Activated CD8-positive, alpha-beta memory T cell treated with anti-CD3 and anti-CD28 coated beads, Interleukin-2, amount 10 ng/mL, durations not matched to agents 7 days and 5 days (primary cell): ENCODE measurements around the gene RPL38. TPM values are rescaled to one million over a fixed set of nuclear protein-coding genes. Genes with fewer than 3 reads are reported as not detected.

Experiments used
- ATAC-seq: fragments of 150-1000 bp; cut with Tn5 transposase; one replicate; pipeline ENCODE4 v1.10.0; 2021; ENCODE audit warnings: moderate library complexity
- CTCF ChIA-PET: fragments of 350-600 bp; sonication (Branson Sonifier 250); formaldehyde crosslinking; loops from one replicate; lab custom pipeline; 2021; ENCODE audit warnings: antibody characterized with exemption; lab: Charles Lee
- DNase-seq: peaks from one replicate; pipeline ENCODE4 v3.0.0-alpha.2; 2020
- H3K27ac Mint-ChIP-seq: one replicate; pipeline ENCODE4 v1.8.0; 2021; ENCODE audit warnings: mild to moderate bottlenecking, mixed read lengths
- H3K27me3 Mint-ChIP-seq: one replicate; pipeline ENCODE4 v1.8.0; 2021; ENCODE audit warnings: mixed read lengths
- H3K36me3 Mint-ChIP-seq: one replicate; pipeline ENCODE4 v1.8.0; 2021; ENCODE audit warnings: mild to moderate bottlenecking, mixed read lengths
- H3K4me1 Mint-ChIP-seq: one replicate; pipeline ENCODE4 v1.8.0; 2021; ENCODE audit warnings: mixed read lengths
- H3K4me3 Mint-ChIP-seq: one replicate; pipeline ENCODE4 v1.8.0; 2021; ENCODE audit warnings: mild to moderate bottlenecking, moderate library complexity, mixed read lengths
- H3K9me3 Mint-ChIP-seq: one replicate; pipeline ENCODE4 v1.8.0; 2022; ENCODE audit warnings: low read depth, mixed read lengths
- total RNA-seq, 2 experiments: library from RNA; stranded (reverse); gene quantifications; one replicate each; pipeline ENCODE4 v1.2.3, GENCODE V29; 2021

RPL38 gene
- total RNA-seq, 2 experiments from 2014 or later, result 921 to 988 TPM

DNA sequence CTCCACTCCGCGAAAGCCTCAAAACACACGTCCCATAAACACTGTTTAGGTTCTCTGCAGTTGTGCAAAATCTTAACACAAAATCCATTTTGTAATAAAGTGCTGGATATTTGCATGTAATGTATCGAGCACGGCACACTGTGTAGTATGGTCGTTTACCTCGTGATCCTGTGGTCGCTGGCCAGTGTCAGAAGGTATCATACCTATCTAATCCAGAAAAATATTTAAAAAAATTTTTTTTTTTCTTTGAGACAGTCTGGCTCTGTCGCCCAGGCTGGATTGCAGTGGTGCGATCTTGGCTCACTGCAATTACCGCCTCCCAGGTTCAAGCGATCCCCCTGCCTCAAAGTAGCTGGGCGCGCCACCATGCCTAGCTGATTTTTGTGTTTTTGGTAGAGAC is 996 bp downstream of the RPL38 start:
- Mint-ChIP-seq H3K27me3 (peaks cover 18% of the 10 kb centered on the region), H3K27ac (peak overlapping the region; percentile 97), H3K4me3 (peak overlapping the region; percentile 97), H3K36me3 (peaks cover 39% of the 10 kb centered on the region), H3K9me3 (no peaks in the 10 kb centered on the region), H3K4me1 (peaks cover 45% of the 10 kb centered on the region)
- no peak for ATAC-seq
- no peak for DNase-seq
- CTCF ChIA-PET, result interaction anchor here (1.0 to 2.0 kb wide), 6 partner anchors 9 to 252 kb away, joined by 3 to 20 read pairs (median 6); partner anchors contain the start of gene TTYH2

GRCh38 chr17:74205274-74205673 is 1.8 kb downstream of the RPL38 start:
- Mint-ChIP-seq H3K9me3 (no peaks in the 10 kb centered on the region), H3K4me1 (peaks cover 47% of the 10 kb centered on the region)
- CTCF ChIA-PET, result interaction anchor here (1.0 kb wide), 1 partner anchor 100 kb away, joined by 4 read pairs; no protein-coding TSS in a partner anchor

GRCh38 chr17:74206332-74206818 is 2.9 kb downstream of the RPL38 start:
- DNase-seq, result no peak
- H3K27me3 Mint-ChIP-seq, result peaks cover 10% of the 10 kb centered on the region
- H3K4me1 Mint-ChIP-seq, result peaks cover 51% of the 10 kb centered on the region
- no peak for ATAC-seq
- H3K36me3 Mint-ChIP-seq, result peaks cover 48% of the 10 kb centered on the region
- peak overlapping the region; percentile 1 for H3K4me3 Mint-ChIP-seq
- H3K9me3 Mint-ChIP-seq, result no peaks in the 10 kb centered on the region
- peak overlapping the region; percentile 9 for H3K27ac Mint-ChIP-seq
- CTCF ChIA-PET, result interaction anchor here (0.7 kb wide), 1 partner anchor 15 kb away, joined by 3 read pairs; no protein-coding TSS in a partner anchor

More at GRCh38 chr17:74205274-74205673, 1.8 kb downstream of the RPL38 start:
- DNase-seq (no peak), ATAC-seq (no peak)
- Mint-ChIP-seq H3K27me3 (peaks cover 14% of the 10 kb centered on the region), H3K36me3 (peaks cover 44% of the 10 kb centered on the region), H3K4me3 (peak overlapping the region; percentile 97), H3K27ac (peak overlapping the region; percentile 65)

DNA sequence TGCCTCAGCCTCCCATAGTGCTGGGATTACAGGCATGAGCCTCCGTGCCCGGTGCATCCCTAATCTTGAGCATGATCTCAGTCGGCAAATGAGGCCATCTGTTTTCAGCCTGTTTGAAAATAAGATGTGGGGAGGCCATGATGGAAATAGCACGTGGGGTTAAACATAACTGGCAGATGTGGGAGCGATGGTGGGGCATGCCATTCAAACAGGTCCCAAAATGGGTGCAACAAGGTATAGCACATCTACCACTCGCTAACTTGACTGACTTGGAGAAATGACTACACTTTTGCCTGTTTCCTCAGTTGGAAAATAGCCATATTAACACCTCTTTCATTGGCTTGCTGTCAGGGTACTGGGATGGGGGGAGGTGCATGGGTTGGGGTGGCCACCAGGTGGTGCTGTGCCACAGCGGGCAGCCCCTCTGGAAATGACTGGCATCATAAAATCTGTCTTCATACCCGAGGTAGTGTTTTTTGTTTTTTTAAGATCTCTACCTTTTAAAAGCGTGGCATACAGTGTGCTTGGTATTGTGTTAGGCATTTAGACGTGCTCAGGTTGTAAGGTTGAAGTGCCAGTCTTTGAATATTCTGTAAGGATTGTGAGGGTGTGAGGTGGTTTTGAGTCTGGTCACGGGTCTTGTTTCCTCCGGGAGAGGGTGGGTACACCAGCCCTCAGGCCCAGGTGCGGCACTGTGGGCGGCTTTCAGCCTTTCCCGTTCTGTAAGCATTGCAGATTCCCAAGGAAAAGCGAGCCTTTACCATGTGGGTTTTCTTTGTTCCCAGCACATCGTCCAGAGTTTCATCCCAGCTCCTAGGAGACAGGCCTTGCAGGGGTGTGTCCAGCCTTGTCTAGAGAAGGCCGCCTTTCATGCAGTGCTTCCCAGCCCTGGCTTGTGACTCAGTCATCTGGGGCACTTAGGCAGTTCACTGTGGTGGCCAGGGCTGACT is 7.0 kb downstream of the RPL38 start:
- DNase-seq, result peak; percentile 85
- Mint-ChIP-seq H3K27ac (peak overlapping the region; percentile 77), H3K36me3 (peaks cover 36% of the 10 kb centered on the region), H3K4me3 (no peak overlapping the region), H3K4me1 (peaks cover 69% of the 10 kb centered on the region), H3K27me3 (no peaks in the 10 kb centered on the region), H3K9me3 (no peaks in the 10 kb centered on the region)
- CTCF ChIA-PET, result interaction anchor here (0.9 to 2.8 kb wide), 10 partner anchors 11 to 152 kb away, joined by 3 to 8 read pairs (median 3); partner anchors contain the start of gene BTBD17
- peak; percentile 41 for ATAC-seq

DNA sequence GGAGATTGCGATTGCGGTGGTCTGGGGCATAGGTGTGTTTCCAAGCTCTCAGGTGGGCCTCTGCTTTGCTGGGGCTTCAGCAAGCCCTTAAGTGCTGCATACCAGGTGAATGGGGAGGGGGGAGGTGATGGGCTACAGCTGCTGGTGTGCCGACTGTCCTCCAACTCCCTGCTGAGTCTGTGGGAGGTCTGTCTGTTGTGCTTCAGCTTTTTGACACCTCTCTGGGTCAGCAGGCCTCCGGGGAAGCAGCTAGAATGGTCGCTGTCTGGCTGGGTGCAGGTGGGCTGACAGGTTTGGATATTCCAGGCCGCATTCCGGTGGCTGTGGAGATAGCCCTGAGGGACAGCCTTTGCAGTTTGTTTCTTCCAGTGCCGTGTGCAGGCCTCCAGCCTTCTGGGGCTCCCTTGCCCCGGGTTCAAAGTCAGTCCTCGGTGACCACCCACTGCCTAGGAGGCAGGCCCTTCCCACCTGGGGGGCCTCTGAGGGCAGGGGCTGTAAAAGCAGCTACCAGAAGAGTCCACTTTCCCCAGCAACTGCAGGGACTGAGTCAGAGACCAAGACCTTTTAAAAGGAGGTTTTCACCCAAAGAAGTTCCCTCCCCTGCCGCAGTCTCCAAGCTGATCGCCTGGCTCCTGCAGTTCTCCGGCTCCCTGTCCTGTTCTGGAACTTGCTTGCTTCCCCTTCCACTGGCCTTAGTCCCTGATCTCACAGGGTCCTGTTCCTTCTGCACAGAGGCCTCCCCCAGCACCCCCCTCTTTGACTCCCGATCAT is 7.8 kb downstream of the RPL38 start:
- ATAC-seq (no peak), DNase-seq (no peak)
- peak overlapping the region; percentile 42 for H3K27ac Mint-ChIP-seq
- peak overlapping the region; percentile 78 for H3K4me3 Mint-ChIP-seq
- H3K9me3 Mint-ChIP-seq, result no peaks in the 10 kb centered on the region
- peaks cover 71% of the 10 kb centered on the region for H3K4me1 Mint-ChIP-seq
- no peaks in the 10 kb centered on the region for H3K27me3 Mint-ChIP-seq
- peaks cover 32% of the 10 kb centered on the region for H3K36me3 Mint-ChIP-seq
- CTCF ChIA-PET, result interaction anchor here (0.7 to 3.5 kb wide), 9 partner anchors 8 to 142 kb away, joined by 3 to 20 read pairs (median 4); partner anchors contain the start of gene RPL38

- peak overlapping the region; percentile 76 for H3K27ac Mint-ChIP-seq
- ATAC-seq, result no peak
- peak overlapping the region; percentile 78 for H3K4me3 Mint-ChIP-seq
- peaks cover 69% of the 10 kb centered on the region for H3K4me1 Mint-ChIP-seq
- no peak for DNase-seq
- H3K27me3 Mint-ChIP-seq, result no peaks in the 10 kb centered on the region
- peaks cover 30% of the 10 kb centered on the region for H3K36me3 Mint-ChIP-seq
- CTCF ChIA-PET, result interaction anchor here (0.7 to 3.5 kb wide), 6 partner anchors 8 to 141 kb away, joined by 3 to 20 read pairs (median 6); partner anchors contain the start of gene RPL38
- no peaks in the 10 kb centered on the region for H3K9me3 Mint-ChIP-seq
Observed at GRCh38 chr17:74211912-74212208, 8.4 kb downstream of the RPL38 start.

DNA sequence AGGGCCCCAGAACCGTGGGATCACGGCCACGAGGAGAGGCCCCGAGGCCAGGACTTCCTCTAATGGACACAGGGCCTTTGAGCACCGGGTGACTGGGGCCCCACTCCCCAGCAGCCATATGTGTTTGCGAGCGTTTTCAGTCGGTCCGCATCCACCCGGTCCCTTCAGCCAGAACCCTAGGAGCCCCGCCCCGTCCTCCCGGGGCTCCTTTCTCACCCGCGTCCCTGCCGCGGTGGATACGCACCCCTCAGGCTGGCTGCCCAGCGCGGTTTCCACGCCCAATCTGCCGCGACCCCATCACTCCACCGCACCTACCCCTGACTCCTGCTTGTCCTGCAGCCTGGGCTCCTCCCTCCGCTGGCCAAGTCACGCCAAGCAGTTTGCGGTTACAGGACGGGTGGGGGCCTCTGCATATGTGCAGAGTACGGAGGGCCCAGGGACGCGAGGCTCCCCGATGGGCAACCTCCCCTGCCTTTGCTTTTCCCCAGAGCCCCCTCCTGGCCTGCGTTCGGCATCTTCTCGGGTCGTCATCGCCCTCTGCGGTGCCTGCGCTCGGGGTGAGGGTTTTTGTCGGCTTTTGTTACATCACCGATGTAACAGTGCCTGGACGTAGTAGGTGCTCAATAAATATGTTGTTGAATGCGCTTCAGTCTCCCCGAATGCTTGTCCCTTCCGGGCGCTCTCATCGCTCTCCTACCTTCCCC is 8.9 kb downstream of the RPL38 start:
- H3K9me3 Mint-ChIP-seq, result no peaks in the 10 kb centered on the region
- H3K27ac Mint-ChIP-seq, result peak overlapping the region; percentile 76
- DNase-seq (peak; percentile 48), ATAC-seq (peak; percentile 2)
- no peaks in the 10 kb centered on the region for H3K27me3 Mint-ChIP-seq
- peaks cover 28% of the 10 kb centered on the region for H3K36me3 Mint-ChIP-seq
- CTCF ChIA-PET, result interaction anchor here (0.6 to 3.5 kb wide), 18 partner anchors 9 to 245 kb away, joined by 3 to 20 read pairs (median 4); partner anchors contain the start of gene RPL38
- peaks cover 67% of the 10 kb centered on the region for H3K4me1 Mint-ChIP-seq
- H3K4me3 Mint-ChIP-seq, result peak overlapping the region; percentile 78

DNA sequence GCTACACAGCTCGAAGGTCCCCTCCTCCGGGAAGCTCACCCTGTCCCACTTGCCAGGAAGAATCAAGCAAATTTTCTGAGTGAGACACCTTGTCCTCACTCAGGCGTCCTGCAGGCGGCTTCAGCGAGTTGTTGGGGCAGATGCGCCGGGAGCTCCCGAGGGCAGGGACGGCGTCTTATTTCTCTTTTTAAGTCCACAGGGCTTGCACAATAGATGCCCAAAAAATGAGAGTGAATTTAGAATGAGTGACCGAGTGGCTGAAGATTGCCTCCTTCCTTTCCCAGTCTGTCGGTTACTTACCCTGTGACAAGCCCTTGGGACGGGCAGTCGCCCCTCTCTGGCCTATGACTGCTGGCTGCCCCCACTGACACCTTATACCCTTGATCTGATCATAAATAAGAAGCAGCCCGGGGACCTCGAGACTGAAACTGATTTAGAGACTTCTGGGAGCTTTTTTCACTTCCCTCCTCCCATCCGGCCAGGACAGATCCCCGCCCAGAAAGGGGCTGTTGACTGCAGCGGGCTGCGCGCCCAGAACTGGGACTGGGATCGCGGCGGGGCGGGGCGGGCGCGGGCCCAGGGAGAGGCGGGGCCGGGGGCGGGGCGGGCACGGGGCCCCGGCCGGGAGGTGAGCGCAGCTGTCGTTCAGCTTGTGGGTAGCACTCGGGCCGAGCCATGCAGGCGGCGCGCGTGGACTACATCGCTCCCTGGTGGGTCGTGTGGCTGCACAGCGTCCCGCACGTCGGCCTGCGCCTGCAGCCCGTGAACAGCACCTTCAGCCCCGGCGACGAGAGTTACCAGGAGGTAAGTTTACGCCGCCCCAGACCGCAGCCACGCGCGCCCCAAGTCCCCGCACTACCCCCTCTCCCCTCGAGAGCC is 9.7 kb downstream of the RPL38 start, which contains the start of gene TTYH2:
TSS of gene TTYH2 (plus strand) at position 659 of the 879 bp plus-strand sequence. CDS start at position 676, 17 bp downstream.
- Mint-ChIP-seq H3K36me3 (peaks cover 22% of the 10 kb centered on the region), H3K9me3 (no peaks in the 10 kb centered on the region), H3K4me1 (peaks cover 61% of the 10 kb centered on the region), H3K27me3 (no peaks in the 10 kb centered on the region), H3K27ac (peak within 1 kb of the TSS; percentile 76), H3K4me3 (peak within 1 kb of the TSS; percentile 78)
- CTCF ChIA-PET, result interaction anchor here (0.6 to 3.5 kb wide), 17 partner anchors 9 to 244 kb away, joined by 3 to 20 read pairs (median 4); partner anchors contain the start of gene RPL38
- DNase-seq, result peak; percentile 76
- peak; percentile 80 for ATAC-seq

GRCh38 chr17:74213861-74214391 is 10.4 kb downstream of the RPL38 start:
- no peaks in the 10 kb centered on the region for H3K9me3 Mint-ChIP-seq
- H3K4me3 Mint-ChIP-seq, result peak overlapping the region; percentile 78
- H3K27ac Mint-ChIP-seq, result peak overlapping the region; percentile 36

DNA sequence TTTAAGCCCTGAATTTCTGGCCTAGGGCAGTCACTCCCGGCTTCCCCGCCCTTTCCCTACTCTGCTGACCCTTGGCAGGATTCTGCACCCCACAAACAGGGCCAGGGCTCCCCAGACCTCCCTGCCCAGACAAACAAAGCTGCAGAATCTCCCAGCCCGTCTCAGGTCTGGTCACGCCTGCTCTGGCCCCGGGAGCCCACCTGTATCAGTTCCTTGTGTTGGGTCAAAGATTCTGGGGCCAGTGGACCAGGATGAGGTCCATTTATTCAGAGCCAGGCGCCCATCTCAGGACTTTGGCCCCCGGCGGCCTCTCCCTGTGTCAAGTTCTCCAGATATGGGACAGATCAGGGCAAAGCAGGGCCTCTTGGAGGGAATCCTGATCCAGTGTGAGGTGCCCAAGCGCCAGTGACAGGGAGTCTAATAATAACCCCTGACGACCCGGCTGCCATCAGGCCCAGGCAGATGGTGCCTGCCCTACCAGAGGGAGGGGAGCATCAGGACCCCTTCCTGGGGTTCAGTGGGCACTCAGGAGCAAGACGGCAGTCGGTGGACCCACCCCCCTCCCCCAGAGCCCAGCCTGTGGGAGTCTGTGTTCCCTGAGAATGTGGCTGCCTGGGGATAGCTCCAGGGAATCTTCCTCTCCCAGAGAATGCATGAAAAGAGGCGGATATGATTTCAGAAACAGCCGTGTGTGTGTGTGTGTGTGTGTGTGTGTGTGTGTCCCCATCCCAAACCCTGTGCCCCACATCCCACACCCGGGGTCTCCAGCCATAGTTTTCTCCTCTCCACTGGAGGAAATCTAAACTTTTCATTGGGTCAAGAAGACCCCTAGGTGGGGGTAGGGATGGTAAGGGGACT is 11.2 kb downstream of the RPL38 start:
- Mint-ChIP-seq H3K27me3 (no peaks in the 10 kb centered on the region), H3K4me3 (peak overlapping the region; percentile 78), H3K36me3 (peaks cover 10% of the 10 kb centered on the region), H3K9me3 (no peaks in the 10 kb centered on the region), H3K27ac (no peak overlapping the region), H3K4me1 (peaks cover 49% of the 10 kb centered on the region)
- DNase-seq, result no peak
- CTCF ChIA-PET, result interaction anchor here (0.9 to 3.5 kb wide), 4 partner anchors 11 to 84 kb away, joined by 4 to 20 read pairs (median 10); partner anchors contain the start of gene RPL38
- no peak for ATAC-seq

More at GRCh38 chr17:74213861-74214391, 10.4 kb downstream of the RPL38 start:
- ATAC-seq, result no peak
- H3K27me3 Mint-ChIP-seq, result no peaks in the 10 kb centered on the region
- CTCF ChIA-PET, result interaction anchor here (0.9 to 3.5 kb wide), 10 partner anchors 10 to 154 kb away, joined by 3 to 20 read pairs (median 4); partner anchors contain the start of gene RPL38
- H3K4me1 Mint-ChIP-seq, result peaks cover 56% of the 10 kb centered on the region
- H3K36me3 Mint-ChIP-seq, result peaks cover 17% of the 10 kb centered on the region
- no peak for DNase-seq
